Measurements from ENCODE around the gene TMEM231.
A peak's percentile ranks its signal among the peaks of the same experiment; 100 is the strongest.
"Not testable (repeated sequence)": the region's sequence is repeated elsewhere in the genome, so short reads cannot be mapped to it uniquely, and the experiment has no call there.

TMEM231 gene

GRCh38 chr16:75532142-75532765, 23.8 kb downstream of the TMEM231 start:
- DNase-seq (ENCODE audit: low spot score): no peak

GRCh38 chr16:75529959-75530358, 26.1 kb downstream of the TMEM231 start:
- DNase-seq (ENCODE audit: low spot score): no peak

GRCh38 chr16:75529056-75529905, 26.8 kb downstream of the TMEM231 start:
- DNase-seq (ENCODE audit: low spot score): no peak

GRCh38 chr16:75527825-75528299, 28.2 kb downstream of the TMEM231 start:
- no peak for DNase-seq (ENCODE audit: low spot score)

- no peak for DNase-seq (ENCODE audit: low spot score)
Observed at GRCh38 chr16:75526032-75526790, 29.8 kb downstream of the TMEM231 start.

- DNase-seq (ENCODE audit: low spot score): no peak
Observed at GRCh38 chr16:75519175-75519574, 36.9 kb downstream of the TMEM231 start.

- not testable (repeated sequence) for DNase-seq (ENCODE audit: low spot score)
Observed at GRCh38 chr16:75516189-75516966, 39.7 kb downstream of the TMEM231 start.

- DNase-seq (ENCODE audit: low spot score): no peak
Observed at GRCh38 chr16:75514296-75514695, 41.8 kb downstream of the TMEM231 start.

GRCh38 chr16:75506574-75506973, 49.5 kb downstream of the TMEM231 start:
- peak; percentile 34 for DNase-seq (ENCODE audit: low spot score)

GRCh38 chr16:75506107-75506506, 49.9 kb downstream of the TMEM231 start:
- DNase-seq (ENCODE audit: low spot score): no peak

GRCh38 chr16:75503801-75504200, 52.3 kb downstream of the TMEM231 start:
- DNase-seq (ENCODE audit: low spot score): no peak

GRCh38 chr16:75502916-75503605, 53.0 kb downstream of the TMEM231 start:
- no peak for DNase-seq (ENCODE audit: low spot score)

- DNase-seq (ENCODE audit: low spot score): peak; percentile 51
Observed at GRCh38 chr16:75501820-75502219, 54.2 kb downstream of the TMEM231 start.

- DNase-seq (ENCODE audit: low spot score): no peak
Observed at GRCh38 chr16:75501359-75501758, 54.7 kb downstream of the TMEM231 start.

- DNase-seq (ENCODE audit: low spot score): peak; percentile 59
Observed at GRCh38 chr16:75498605-75499322, 57.3 kb downstream of the TMEM231 start.

GRCh38 chr16:75497558-75497957, 58.5 kb downstream of the TMEM231 start:
- peak; percentile 40 for DNase-seq (ENCODE audit: low spot score)

- DNase-seq (ENCODE audit: low spot score): peak; percentile 75
Observed at GRCh38 chr16:75495076-75495674, 60.9 kb downstream of the TMEM231 start, which contains the start of gene CHST6. TSS of gene CHST6 (minus strand) at chr16:75495441. CDS start at chr16:75479828, 15,613 bp downstream.

- DNase-seq (ENCODE audit: low spot score): no peak
Observed at GRCh38 chr16:75494661-75495075, 61.4 kb downstream of the TMEM231 start.

- DNase-seq (ENCODE audit: low spot score): no peak
Observed at GRCh38 chr16:75494184-75494583, 61.9 kb downstream of the TMEM231 start.

GRCh38 chr16:75491876-75492275, 64.2 kb downstream of the TMEM231 start:
- DNase-seq (ENCODE audit: low spot score): peak; percentile 93

Data from pons (tissue), 1 donor.